Adrenal gland (tissue), 5 donors: Measurements from ENCODE around the gene AKT3.

ENCODE experiments used
- POLR2A ChIP-seq, 2 donors: fragments of 450-650 bp; IDR thresholded peaks; one replicate each; pipeline ENCODE4 v1.6.1; 2017; ENCODE audit warnings: antibody characterized with exemption in 2 of 2, mild to moderate bottlenecking in 2 of 2, moderate library complexity in 1 of 2
- TF ChIP-seq, protein P1 (sequence below), 6 experiments: fragments of 450-650 bp in 4 of 6; fragments of 200-600 bp in 2 of 6; sonication (generic) in 1 of 6; IDR thresholded peaks; 1 replicate in 5 of 6; 2 replicates in 1 of 6; pipeline versions ENCODE4 v1.5.1 to v1.8.0; 2016 to 2021; ENCODE audit warnings: antibody characterized with exemption in 6 of 6, mild to moderate bottlenecking in 2 of 6, moderate library complexity in 1 of 6
- donor health status: DM: no; HTN: no; CAD: no.

DNA sequence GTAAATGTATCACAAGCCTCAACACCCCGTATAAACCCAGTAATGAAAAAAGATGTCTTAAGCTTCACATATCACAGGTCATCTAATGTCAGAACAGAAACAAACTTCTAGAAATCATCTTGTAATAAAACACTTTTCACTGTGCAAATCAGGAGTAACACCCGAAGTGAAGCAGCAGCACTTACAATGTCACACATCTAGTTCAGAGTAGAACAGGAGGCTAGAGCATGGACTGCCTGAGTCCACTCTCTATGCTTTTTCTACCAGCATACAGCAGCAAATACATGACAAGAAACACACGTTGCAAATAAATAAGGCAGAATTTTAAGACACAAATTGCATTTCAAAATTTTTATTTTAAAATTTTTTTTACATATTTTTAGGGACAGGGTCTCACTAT is 57.2 kb downstream of the AKT3 start:
- TF ChIP-seq, protein P1, sequence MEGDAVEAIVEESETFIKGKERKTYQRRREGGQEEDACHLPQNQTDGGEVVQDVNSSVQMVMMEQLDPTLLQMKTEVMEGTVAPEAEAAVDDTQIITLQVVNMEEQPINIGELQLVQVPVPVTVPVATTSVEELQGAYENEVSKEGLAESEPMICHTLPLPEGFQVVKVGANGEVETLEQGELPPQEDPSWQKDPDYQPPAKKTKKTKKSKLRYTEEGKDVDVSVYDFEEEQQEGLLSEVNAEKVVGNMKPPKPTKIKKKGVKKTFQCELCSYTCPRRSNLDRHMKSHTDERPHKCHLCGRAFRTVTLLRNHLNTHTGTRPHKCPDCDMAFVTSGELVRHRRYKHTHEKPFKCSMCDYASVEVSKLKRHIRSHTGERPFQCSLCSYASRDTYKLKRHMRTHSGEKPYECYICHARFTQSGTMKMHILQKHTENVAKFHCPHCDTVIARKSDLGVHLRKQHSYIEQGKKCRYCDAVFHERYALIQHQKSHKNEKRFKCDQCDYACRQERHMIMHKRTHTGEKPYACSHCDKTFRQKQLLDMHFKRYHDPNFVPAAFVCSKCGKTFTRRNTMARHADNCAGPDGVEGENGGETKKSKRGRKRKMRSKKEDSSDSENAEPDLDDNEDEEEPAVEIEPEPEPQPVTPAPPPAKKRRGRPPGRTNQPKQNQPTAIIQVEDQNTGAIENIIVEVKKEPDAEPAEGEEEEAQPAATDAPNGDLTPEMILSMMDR (IDR thresholded peaks at IDR 0.05) = no peak
- no peak for TF ChIP-seq POLR2A (IDR thresholded peaks at IDR 0.05)
